ENCODE data around the gene BPIFB1. TPM values are rescaled to one million over a fixed set of nuclear protein-coding genes. Genes with fewer than 3 reads are reported as not detected.

BPIFB1 gene
- total and polyA plus RNA-seq, 2 of the 13 experiments (the other 11 are each of a cell fraction or from before 2014, with no cell fraction given) = 0.82 to 4.4 TPM

DNA sequence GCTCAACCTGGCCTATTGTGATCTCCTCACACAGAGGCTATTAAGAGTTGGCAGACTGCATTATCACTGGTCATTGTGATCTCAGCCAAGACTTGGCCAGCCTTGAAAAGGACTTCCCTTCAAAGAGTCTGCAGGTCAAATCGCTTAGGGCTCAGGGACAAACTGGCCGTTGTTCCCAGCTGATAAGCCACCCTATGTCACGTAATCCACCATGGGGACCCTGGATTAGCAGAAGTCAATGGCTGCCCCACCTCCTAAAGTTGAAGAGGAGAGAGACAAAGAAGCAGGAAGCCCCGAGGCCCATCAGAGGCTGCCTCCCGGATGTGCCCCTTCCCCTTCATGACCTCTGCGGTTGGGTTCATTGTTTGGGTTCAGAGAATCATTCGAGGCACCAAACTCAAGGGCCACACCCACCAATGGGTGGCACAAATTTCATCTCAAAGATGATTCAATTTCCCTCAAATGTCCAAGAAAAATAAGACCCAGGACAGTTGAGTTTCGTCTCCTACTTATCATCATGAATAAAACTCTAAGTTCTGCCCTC, 56.6 kb downstream of the BPIFB1 start (continued):
- TF ChIP-seq, protein P1, sequence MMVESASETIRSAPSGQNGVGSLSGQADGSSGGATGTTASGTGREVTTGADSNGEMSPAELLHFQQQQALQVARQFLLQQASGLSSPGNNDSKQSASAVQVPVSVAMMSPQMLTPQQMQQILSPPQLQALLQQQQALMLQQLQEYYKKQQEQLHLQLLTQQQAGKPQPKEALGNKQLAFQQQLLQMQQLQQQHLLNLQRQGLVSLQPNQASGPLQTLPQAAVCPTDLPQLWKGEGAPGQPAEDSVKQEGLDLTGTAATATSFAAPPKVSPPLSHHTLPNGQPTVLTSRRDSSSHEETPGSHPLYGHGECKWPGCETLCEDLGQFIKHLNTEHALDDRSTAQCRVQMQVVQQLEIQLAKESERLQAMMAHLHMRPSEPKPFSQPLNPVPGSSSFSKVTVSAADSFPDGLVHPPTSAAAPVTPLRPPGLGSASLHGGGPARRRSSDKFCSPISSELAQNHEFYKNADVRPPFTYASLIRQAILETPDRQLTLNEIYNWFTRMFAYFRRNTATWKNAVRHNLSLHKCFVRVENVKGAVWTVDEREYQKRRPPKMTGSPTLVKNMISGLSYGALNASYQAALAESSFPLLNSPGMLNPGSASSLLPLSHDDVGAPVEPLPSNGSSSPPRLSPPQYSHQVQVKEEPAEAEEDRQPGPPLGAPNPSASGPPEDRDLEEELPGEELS (CRISPR knock-in tag; IDR thresholded peaks at IDR 0.05) = peak; percentile 82
- TF ChIP-seq KLF11 (CRISPR knock-in tag; IDR thresholded peaks at IDR 0.05) (no peak), JUNB (CRISPR knock-in tag; IDR thresholded peaks at IDR 0.05; ENCODE audit: borderline replicate concordance) (no peak), IRX3 (CRISPR knock-in tag; IDR thresholded peaks at IDR 0.05; ENCODE audit: borderline replicate concordance, low read depth) (no peak), CCAR2 (optimal IDR thresholded peaks at IDR 0.05; ENCODE audit: low read depth, low read length) (peak; percentile 61), ZNF234 (CRISPR knock-in tag; conservative IDR thresholded peaks at IDR 0.05) (no peak), YY1 (IDR thresholded peaks at IDR 0.05; ENCODE audit: insufficient read depth, insufficient replicate concordance, low read depth, low read length) (peak; percentile 65), ZNF260 (CRISPR knock-in tag; IDR thresholded peaks at IDR 0.05; ENCODE audit: borderline replicate concordance, low read depth) (no peak), ARNTL (CRISPR knock-in tag; IDR thresholded peaks at IDR 0.05) (peak; percentile 74), TIGD3 (CRISPR knock-in tag; IDR thresholded peaks at IDR 0.05; ENCODE audit: borderline replicate concordance) (no peak), POGK (CRISPR knock-in tag; conservative IDR thresholded peaks at IDR 0.05) (no peak), ZEB1 (IDR thresholded peaks at IDR 0.05; ENCODE audit: insufficient replicate concordance, low read depth) (peak; percentile 54), ZKSCAN1 (IDR thresholded peaks at IDR 0.05; ENCODE audit: low read length) (no peak), SMC3 (IDR thresholded peaks at IDR 0.05; ENCODE audit: low read length) (no peak), KDM6A (CRISPR knock-in tag; IDR thresholded peaks at IDR 0.05; ENCODE audit: low read depth) (no peak), GFI1 (CRISPR knock-in tag; IDR thresholded peaks at IDR 0.05; ENCODE audit: borderline replicate concordance) (peak; percentile 23; the same call in 1 of the 2 replicates)
- TF ChIP-seq, protein P2, sequence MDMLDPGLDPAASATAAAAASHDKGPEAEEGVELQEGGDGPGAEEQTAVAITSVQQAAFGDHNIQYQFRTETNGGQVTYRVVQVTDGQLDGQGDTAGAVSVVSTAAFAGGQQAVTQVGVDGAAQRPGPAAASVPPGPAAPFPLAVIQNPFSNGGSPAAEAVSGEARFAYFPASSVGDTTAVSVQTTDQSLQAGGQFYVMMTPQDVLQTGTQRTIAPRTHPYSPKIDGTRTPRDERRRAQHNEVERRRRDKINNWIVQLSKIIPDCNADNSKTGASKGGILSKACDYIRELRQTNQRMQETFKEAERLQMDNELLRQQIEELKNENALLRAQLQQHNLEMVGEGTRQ (IDR thresholded peaks at IDR 0.05; ENCODE audit: low read depth, low read length) = no peak
- TF ChIP-seq, protein P2 (CRISPR knock-in tag; IDR thresholded peaks at IDR 0.05; ENCODE audit: borderline replicate concordance) = no peak
- TF ChIP-seq, protein P3, sequence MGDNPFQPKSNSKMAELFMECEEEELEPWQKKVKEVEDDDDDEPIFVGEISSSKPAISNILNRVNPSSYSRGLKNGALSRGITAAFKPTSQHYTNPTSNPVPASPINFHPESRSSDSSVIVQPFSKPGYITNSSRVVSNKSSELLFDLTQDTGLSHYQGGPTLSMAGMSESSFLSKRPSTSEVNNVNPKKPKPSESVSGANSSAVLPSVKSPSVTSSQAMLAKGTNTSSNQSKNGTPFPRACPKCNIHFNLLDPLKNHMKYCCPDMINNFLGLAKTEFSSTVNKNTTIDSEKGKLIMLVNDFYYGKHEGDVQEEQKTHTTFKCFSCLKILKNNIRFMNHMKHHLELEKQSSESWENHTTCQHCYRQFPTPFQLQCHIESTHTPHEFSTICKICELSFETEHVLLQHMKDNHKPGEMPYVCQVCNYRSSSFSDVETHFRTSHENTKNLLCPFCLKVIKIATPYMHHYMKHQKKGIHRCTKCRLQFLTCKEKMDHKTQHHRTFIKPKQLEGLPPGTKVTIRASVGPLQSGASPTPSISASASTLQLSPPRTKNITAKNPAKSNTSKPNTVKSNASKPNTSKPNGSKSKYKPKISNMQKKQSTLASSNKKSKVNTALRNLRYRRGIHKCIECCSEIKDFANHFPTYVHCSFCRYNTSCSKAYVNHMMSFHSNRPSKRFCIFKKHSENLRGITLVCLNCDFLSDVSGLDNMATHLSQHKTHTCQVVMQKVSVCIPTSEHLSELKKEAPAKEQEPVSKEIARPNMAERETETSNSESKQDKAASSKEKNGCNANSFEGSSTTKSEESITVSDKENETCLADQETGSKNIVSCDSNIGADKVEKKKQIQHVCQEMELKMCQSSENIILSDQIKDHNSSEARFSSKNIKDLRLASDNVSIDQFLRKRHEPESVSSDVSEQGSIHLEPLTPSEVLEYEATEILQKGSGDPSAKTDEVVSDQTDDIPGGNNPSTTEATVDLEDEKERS (CRISPR knock-in tag; IDR thresholded peaks at IDR 0.05) = no peak; the same call in 1 of the 2 replicates

Data from HepG2 (cell line).